Liver (tissue), 9 donors: ENCODE measurements around the gene ASTN1. TPM values are rescaled to one million over a fixed set of nuclear protein-coding genes. Genes with fewer than 3 reads are reported as not detected.

ENCODE experiments used
- DNase-seq: peaks from one replicate; pipeline ENCODE4 v3.0.0-alpha.2; 2017; ENCODE audit warnings: low spot score
- H3K27ac ChIP-seq, 2 donors: one replicate each; pipeline ENCODE4 v1.7.0; 2013; ENCODE audit warnings: inconsistent platforms in 2 of 2, low read length in 2 of 2, control low read depth in 1 of 2, low read depth in 1 of 2, mild to moderate bottlenecking in 1 of 2
- H3K27me3 ChIP-seq, 4 donors: one replicate each; pipeline versions ENCODE4 v1.6.1 to v1.7.0; 2013; ENCODE audit warnings: low read length in 3 of 4, inconsistent platforms in 1 of 4, mild to moderate bottlenecking in 1 of 4, moderate library complexity in 1 of 4; ENCODE audit not compliant: control insufficient read depth in 4 of 4, insufficient read depth in 4 of 4
- H3K36me3 ChIP-seq, 4 donors: one replicate each; pipeline versions ENCODE4 v1.6.1 to v1.7.0; 2013; ENCODE audit warnings: low read length in 3 of 4, mild to moderate bottlenecking in 3 of 4, low read depth in 1 of 4, moderate library complexity in 1 of 4; ENCODE audit not compliant: control insufficient read depth in 4 of 4, insufficient read depth in 3 of 4
- H3K4me1 ChIP-seq, 4 donors: one replicate each; pipeline versions ENCODE4 v1.6.1 to v1.7.0; 2013; ENCODE audit warnings: low read length in 3 of 4, mild to moderate bottlenecking in 3 of 4, moderate library complexity in 1 of 4; ENCODE audit not compliant: control insufficient read depth in 4 of 4, insufficient read depth in 4 of 4
- H3K4me3 ChIP-seq, 3 donors: one replicate each; pipeline versions ENCODE4 v1.6.1 to v1.7.0; 2013; ENCODE audit warnings: low read length in 3 of 3, control low read depth in 1 of 3, low read depth in 1 of 3, mild to moderate bottlenecking in 1 of 3
- H3K9ac ChIP-seq, 2 donors: one replicate each; pipeline ENCODE4 v1.7.0; 2013; ENCODE audit warnings: low read length in 2 of 2, mild to moderate bottlenecking in 2 of 2, moderate library complexity in 2 of 2, control low read depth in 1 of 2, low read depth in 1 of 2
- H3K9me3 ChIP-seq, 4 donors: one replicate each; pipeline versions ENCODE4 v1.6.1 to v1.7.0; 2013; ENCODE audit warnings: low read length in 3 of 4; ENCODE audit not compliant: control insufficient read depth in 4 of 4
- EGR1 ChIP-seq, 2 donors: IDR thresholded peaks; 2 replicates each; pipeline ENCODE4 v1.6.1; 2016 to 2018; ENCODE audit warnings: antibody characterized with exemption in 2 of 2, low read depth in 2 of 2
- FOXA2 ChIP-seq: IDR thresholded peaks from 2 replicates; pipeline ENCODE4 v1.6.1; 2016; ENCODE audit warnings: antibody characterized with exemption
- GABPA ChIP-seq, 2 donors: IDR thresholded peaks in 1 of 2; conservative IDR thresholded peaks in 1 of 2; 2 replicates each; pipeline ENCODE4 v1.6.1; 2016; ENCODE audit warnings: antibody characterized with exemption in 2 of 2, mild to moderate bottlenecking in 1 of 2, moderate library complexity in 1 of 2
- HNF4A ChIP-seq, 2 donors: conservative IDR thresholded peaks; 2 replicates each; pipeline ENCODE4 v1.6.1; 2016; ENCODE audit warnings: antibody characterized with exemption in 2 of 2, mild to moderate bottlenecking in 2 of 2
- HNF4G ChIP-seq: IDR thresholded peaks from 2 replicates; pipeline ENCODE4 v1.6.1; 2016; ENCODE audit warnings: antibody characterized with exemption
- JUND ChIP-seq, 2 donors: IDR thresholded peaks; 2 replicates each; pipeline ENCODE4 v1.6.1; 2016; ENCODE audit warnings: antibody characterized with exemption in 2 of 2
- NR2F2 ChIP-seq: IDR thresholded peaks from 2 replicates; pipeline ENCODE4 v1.6.1; 2016; ENCODE audit warnings: antibody characterized with exemption
- RAD21 ChIP-seq, 2 donors: IDR thresholded peaks; 2 replicates each; pipeline ENCODE4 v1.6.1; 2016; ENCODE audit warnings: antibody characterized with exemption in 2 of 2, mild to moderate bottlenecking in 2 of 2
- RXRA ChIP-seq, 2 donors: IDR thresholded peaks; 2 replicates each; pipeline ENCODE4 v1.6.1; 2017 to 2018; ENCODE audit warnings: antibody characterized with exemption in 2 of 2, mild to moderate bottlenecking in 1 of 2
- SP1 ChIP-seq: IDR thresholded peaks from 2 replicates; pipeline ENCODE4 v1.6.1; 2018; ENCODE audit warnings: antibody characterized with exemption, mild to moderate bottlenecking
- TAF1 ChIP-seq: conservative IDR thresholded peaks from 2 replicates; pipeline ENCODE4 v1.6.1; 2016; ENCODE audit warnings: antibody characterized with exemption, mild to moderate bottlenecking
- YY1 ChIP-seq: IDR thresholded peaks from 2 replicates; pipeline ENCODE4 v1.6.1; 2016; ENCODE audit warnings: antibody characterized with exemption, mild to moderate bottlenecking
- WGBS: extraction: QIAGEN DNeasy Blood & Tissue Kit; methylation state at CpG from one replicate; pipeline ENCODE4 v1.1.7; 2013; 5-methylcytosine and 5-hydroxymethylcytosine counted together
- polyA plus RNA-seq, 2 donors: library from polyadenylated mRNA; stranded (reverse) in 1 of 2; unstranded in 1 of 2; fragments of 200-250 nt in 1 of 2; fragments of >200 nt in 1 of 2; fragmentation: Nextera tagmentation in 1 of 2; extraction: Ambion mirVana in 1 of 2; gene quantifications; one replicate each; pipeline versions ENCODE4 v1.2.1 to v1.2.3, GENCODE V29; 2013 to 2015
- total RNA-seq, 2 donors: library from RNA; depleted of rRNA; stranded (reverse); fragments of >200 nt; gene quantifications; one replicate each; pipeline ENCODE4 v1.2.3, GENCODE V29; 2014
- TF ChIP-seq, protein P1 (sequence below): IDR thresholded peaks from 2 replicates; pipeline ENCODE4 v1.6.1; 2016; ENCODE audit warnings: antibody characterized with exemption, mild to moderate bottlenecking
- TF ChIP-seq, protein P2 (sequence below): IDR thresholded peaks from 2 replicates; pipeline ENCODE4 v1.6.1; 2016; ENCODE audit warnings: antibody characterized with exemption
- TF ChIP-seq, protein P3 (sequence below): IDR thresholded peaks from 2 replicates; pipeline ENCODE4 v1.6.1; 2016; ENCODE audit warnings: antibody characterized with exemption
- donor health status: healthy.
- donor health status: healthy.
- donor health status: healthy.
- donor health status: healthy.
- donor health status: healthy.

The ASTN1 gene
- total and polyA plus RNA-seq, 4 donors = 0.10 to 0.28 (median 0.18) TPM

DNA sequence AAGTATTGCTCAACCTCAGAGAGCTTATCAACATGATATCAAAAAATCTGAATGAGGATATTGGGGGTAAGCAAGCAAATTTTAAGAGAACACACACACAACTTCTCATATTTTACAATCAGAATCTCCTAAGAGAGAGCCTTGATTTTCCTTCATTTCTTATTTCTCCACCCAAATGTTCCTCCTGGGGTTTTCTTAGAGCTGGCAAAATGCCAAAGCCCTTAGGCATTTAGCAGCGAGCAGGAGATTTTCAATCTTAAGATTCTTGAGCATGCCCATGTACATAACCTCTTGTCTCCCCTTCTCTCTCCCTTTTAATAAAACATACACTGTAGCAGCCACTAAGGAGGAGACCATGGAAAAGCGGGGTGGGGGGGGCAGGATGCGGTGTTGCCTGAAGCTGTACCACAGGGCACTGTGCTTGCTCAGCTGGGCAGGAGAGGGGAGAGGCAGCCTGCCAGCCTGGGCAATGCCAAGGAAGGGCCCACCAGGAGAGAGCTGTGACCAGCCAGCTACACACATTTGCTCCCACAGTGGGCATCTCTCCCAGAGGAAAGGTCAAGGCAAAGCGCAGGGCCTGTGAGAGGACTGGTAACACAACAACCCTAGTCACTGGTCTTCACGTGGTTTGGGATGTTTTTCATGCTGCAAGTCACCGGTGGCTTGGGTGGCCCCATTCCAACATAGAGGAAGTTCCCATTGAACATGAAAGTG, 10.6 kb upstream of the ASTN1 start:
- Histone ChIP-seq H3K27me3 (peaks cover 2 to 15% (median 6%) of the 10 kb centered on the region in 4 donors), H3K9ac (no peak overlapping the region), H3K9me3 (peaks cover 0 to 2% (median 0%) of the 10 kb centered on the region in 4 donors), H3K36me3 (no peaks in the 10 kb centered on the region), H3K4me1 (peaks cover 0 to 6% (median 3%) of the 10 kb centered on the region in 4 donors), H3K27ac (no peak overlapping the region), H3K4me3 (no peak overlapping the region)
- whole genome bisulfite sequencing = 82% methylated on average over 6 of the region's 6 CpGs
- no peak for DNase-seq
- TF ChIP-seq EGR1 (IDR thresholded peaks at IDR 0.05; ENCODE audit: low read depth in 2 of 2) (no peak), HNF4G (no peak), TAF1 (no peak), GABPA (IDR thresholded peaks at IDR 0.05 in 1 of 2, conservative IDR thresholded peaks at IDR 0.05 in 1 of 2) (no peak), RAD21 (IDR thresholded peaks at IDR 0.05) (no peak), JUND (IDR thresholded peaks at IDR 0.05) (no peak), SP1 (no peak), NR2F2 (no peak), RXRA (IDR thresholded peaks at IDR 0.05) (no peak), YY1 (no peak), HNF4A (conservative IDR thresholded peaks at IDR 0.05) (no peak)
- TF ChIP-seq, protein P1, sequence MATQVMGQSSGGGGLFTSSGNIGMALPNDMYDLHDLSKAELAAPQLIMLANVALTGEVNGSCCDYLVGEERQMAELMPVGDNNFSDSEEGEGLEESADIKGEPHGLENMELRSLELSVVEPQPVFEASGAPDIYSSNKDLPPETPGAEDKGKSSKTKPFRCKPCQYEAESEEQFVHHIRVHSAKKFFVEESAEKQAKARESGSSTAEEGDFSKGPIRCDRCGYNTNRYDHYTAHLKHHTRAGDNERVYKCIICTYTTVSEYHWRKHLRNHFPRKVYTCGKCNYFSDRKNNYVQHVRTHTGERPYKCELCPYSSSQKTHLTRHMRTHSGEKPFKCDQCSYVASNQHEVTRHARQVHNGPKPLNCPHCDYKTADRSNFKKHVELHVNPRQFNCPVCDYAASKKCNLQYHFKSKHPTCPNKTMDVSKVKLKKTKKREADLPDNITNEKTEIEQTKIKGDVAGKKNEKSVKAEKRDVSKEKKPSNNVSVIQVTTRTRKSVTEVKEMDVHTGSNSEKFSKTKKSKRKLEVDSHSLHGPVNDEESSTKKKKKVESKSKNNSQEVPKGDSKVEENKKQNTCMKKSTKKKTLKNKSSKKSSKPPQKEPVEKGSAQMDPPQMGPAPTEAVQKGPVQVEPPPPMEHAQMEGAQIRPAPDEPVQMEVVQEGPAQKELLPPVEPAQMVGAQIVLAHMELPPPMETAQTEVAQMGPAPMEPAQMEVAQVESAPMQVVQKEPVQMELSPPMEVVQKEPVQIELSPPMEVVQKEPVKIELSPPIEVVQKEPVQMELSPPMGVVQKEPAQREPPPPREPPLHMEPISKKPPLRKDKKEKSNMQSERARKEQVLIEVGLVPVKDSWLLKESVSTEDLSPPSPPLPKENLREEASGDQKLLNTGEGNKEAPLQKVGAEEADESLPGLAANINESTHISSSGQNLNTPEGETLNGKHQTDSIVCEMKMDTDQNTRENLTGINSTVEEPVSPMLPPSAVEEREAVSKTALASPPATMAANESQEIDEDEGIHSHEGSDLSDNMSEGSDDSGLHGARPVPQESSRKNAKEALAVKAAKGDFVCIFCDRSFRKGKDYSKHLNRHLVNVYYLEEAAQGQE = no peak
- TF ChIP-seq, protein P2, sequence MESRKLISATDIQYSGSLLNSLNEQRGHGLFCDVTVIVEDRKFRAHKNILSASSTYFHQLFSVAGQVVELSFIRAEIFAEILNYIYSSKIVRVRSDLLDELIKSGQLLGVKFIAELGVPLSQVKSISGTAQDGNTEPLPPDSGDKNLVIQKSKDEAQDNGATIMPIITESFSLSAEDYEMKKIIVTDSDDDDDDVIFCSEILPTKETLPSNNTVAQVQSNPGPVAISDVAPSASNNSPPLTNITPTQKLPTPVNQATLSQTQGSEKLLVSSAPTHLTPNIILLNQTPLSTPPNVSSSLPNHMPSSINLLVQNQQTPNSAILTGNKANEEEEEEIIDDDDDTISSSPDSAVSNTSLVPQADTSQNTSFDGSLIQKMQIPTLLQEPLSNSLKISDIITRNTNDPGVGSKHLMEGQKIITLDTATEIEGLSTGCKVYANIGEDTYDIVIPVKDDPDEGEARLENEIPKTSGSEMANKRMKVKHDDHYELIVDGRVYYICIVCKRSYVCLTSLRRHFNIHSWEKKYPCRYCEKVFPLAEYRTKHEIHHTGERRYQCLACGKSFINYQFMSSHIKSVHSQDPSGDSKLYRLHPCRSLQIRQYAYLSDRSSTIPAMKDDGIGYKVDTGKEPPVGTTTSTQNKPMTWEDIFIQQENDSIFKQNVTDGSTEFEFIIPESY = no peak
- TF ChIP-seq, protein P3, sequence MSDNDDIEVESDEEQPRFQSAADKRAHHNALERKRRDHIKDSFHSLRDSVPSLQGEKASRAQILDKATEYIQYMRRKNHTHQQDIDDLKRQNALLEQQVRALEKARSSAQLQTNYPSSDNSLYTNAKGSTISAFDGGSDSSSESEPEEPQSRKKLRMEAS = no peak

DNA sequence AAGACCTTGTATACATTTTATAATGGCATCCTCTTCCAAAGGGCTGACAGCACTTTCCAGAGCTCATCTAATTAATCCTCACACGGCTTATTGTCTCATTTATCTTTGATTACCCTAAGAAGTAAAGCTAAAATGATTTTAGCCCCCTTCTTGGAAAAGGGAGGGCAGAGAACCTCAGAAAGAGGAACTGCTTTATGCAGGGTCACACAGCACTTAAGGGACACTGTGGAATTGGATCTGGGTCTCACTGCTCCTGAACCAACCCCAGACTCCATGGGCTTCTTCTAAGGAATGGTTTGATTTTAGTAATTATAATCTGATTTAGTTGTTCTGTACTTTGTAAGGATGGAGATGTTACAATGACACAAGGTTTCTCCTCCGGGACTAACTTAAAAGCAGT, 9.5 kb upstream of the ASTN1 start:
- WGBS = 59% methylated on average over 2 of the region's 2 CpGs
- Histone ChIP-seq H3K4me1 (peaks cover 0 to 6% (median 3%) of the 10 kb centered on the region in 4 donors), H3K27ac (no peak overlapping the region), H3K9me3 (peaks cover 0 to 2% (median 0%) of the 10 kb centered on the region in 4 donors), H3K9ac (no peak overlapping the region), H3K36me3 (no peaks in the 10 kb centered on the region), H3K27me3 (peaks cover 2 to 11% (median 6%) of the 10 kb centered on the region in 4 donors), H3K4me3 (no peak overlapping the region)
- DNase-seq = no peak
- TF ChIP-seq HNF4A (conservative IDR thresholded peaks at IDR 0.05) (no peak), FOXA2 (no peak)
- TF ChIP-seq, protein P1 = no peak
- TF ChIP-seq, protein P3 = no peak
